SK-N-SH (cell line): ENCODE results near the gene NEU4. TPM values are rescaled to one million over a fixed set of nuclear protein-coding genes. Genes with fewer than 3 reads are reported as not detected.

Experiments used
- CTCF ChIA-PET: fragments of 300-600, 350-600 bp; formaldehyde crosslinking; extraction: SDS; loops from one replicate; lab custom pipeline; 2021; lab: Yijun Ruan, JAX
- POLR2A ChIA-PET: fragments of 350-600 bp; sonication (Branson Sonifier 250); formaldehyde crosslinking; extraction: SDS; loops from one replicate; lab custom pipeline; 2020; ENCODE audit warnings: antibody characterized with exemption, inconsistent platforms; lab: Yijun Ruan, JAX
- DNase-seq: peaks from one replicate; pipeline ENCODE4 v3.0.0; 2012
- H2AFZ ChIP-seq: fragments of 200-600 bp; sonication (generic); 2 replicates; pipeline ENCODE4 v1.8.1; 2016; ENCODE audit warnings: antibody characterized with exemption, mild to moderate bottlenecking, low read depth
- H3F3A ChIP-seq: fragments of 200-600 bp; sonication (generic); replicated peaks from 2 replicates; pipeline ENCODE3; 2016; ENCODE audit warnings: antibody characterized with exemption, mild to moderate bottlenecking; ENCODE audit not compliant: insufficient read depth
- H3K27ac ChIP-seq, 2 experiments: fragments of 200-500 bp in 1 of 2; fragments of 200-600 bp in 1 of 2; sonication (Bioruptor generic) in 1 of 2; sonication (generic), shearing (Covaris generic) in 1 of 2; 2 replicates each; pipeline versions ENCODE4 v1.5.1 to v1.6.1; 2014 to 2016; ENCODE audit warnings: low read depth in 2 of 2, inconsistent platforms in 1 of 2, low read length in 1 of 2, mild to moderate bottlenecking in 1 of 2, mixed read lengths in 1 of 2
- H3K27me3 ChIP-seq: fragments of 200-600 bp; sonication (generic), shearing (Covaris generic); 2 replicates; pipeline ENCODE4 v1.6.1; 2016; ENCODE audit warnings: mixed run types; ENCODE audit not compliant: insufficient read depth
- H3K36me3 ChIP-seq, 2 experiments: fragments of 200-500 bp in 1 of 2; fragments of 200-600 bp in 1 of 2; sonication (Bioruptor generic) in 1 of 2; sonication (generic) in 1 of 2; replicated peaks in 1 of 2; 2 replicates each; pipeline versions ENCODE3 to v1.5.1; 2014 to 2016; ENCODE audit warnings: low read length in 1 of 2, mild to moderate bottlenecking in 1 of 2; ENCODE audit not compliant: insufficient read depth in 2 of 2, control insufficient read depth in 1 of 2
- H3K4me1 ChIP-seq, 2 experiments: fragments of 200-500 bp in 1 of 2; fragments of 200-600 bp in 1 of 2; sonication (Bioruptor generic) in 1 of 2; sonication (generic), shearing (Covaris generic) in 1 of 2; 2 replicates each; pipeline versions ENCODE4 v1.5.1 to v1.6.1; 2014 to 2016; ENCODE audit warnings: low read depth in 1 of 2, low read length in 1 of 2, mixed run types in 1 of 2; ENCODE audit not compliant: insufficient read depth in 2 of 2, control insufficient read depth in 1 of 2
- H3K4me2 ChIP-seq: fragments of 200-600 bp; sonication (generic), shearing (Covaris generic); 2 replicates; pipeline ENCODE4 v1.6.1; 2017; ENCODE audit warnings: mixed run types
- H3K4me3 ChIP-seq, 2 experiments: fragments of 200-500 bp in 1 of 2; fragments of 200-600 bp in 1 of 2; sonication (Bioruptor generic) in 1 of 2; sonication (generic), shearing (Covaris generic) in 1 of 2; 2 replicates each; pipeline versions ENCODE4 v1.5.1 to v1.8.1; 2014 to 2016; ENCODE audit warnings: low read depth in 2 of 2, inconsistent platforms in 1 of 2, low read length in 1 of 2, mild to moderate bottlenecking in 1 of 2, mixed read lengths in 1 of 2, moderate library complexity in 1 of 2
- H3K79me2 ChIP-seq: fragments of 200-600 bp; sonication (generic); 2 replicates; pipeline ENCODE4 v1.8.1; 2017; ENCODE audit warnings: mild to moderate bottlenecking; ENCODE audit not compliant: insufficient read depth
- H3K9ac ChIP-seq: fragments of 200-600 bp; sonication (generic); 2 replicates; pipeline ENCODE4 v1.6.1; 2017; ENCODE audit warnings: mixed run types
- H3K9me2 ChIP-seq: fragments of 200-600 bp; sonication (generic); 2 replicates; pipeline ENCODE4 v1.6.1; 2017; ENCODE audit warnings: mixed run types
- H3K9me3 ChIP-seq: fragments of 200-600 bp; sonication (generic); 2 replicates; pipeline ENCODE4 v1.6.1; 2017; ENCODE audit warnings: mixed run types, mild to moderate bottlenecking, moderate library complexity
- H4K20me1 ChIP-seq: fragments of 200-600 bp; sonication (generic); 2 replicates; pipeline ENCODE4 v1.6.1; 2017; ENCODE audit warnings: mild to moderate bottlenecking, mixed run types; ENCODE audit not compliant: insufficient read depth
- CHD2 ChIP-seq: fragments of 150-350 bp; IDR thresholded peaks from 2 replicates; pipeline ENCODE4 v1.6.1; 2018; ENCODE audit warnings: low read length; ENCODE audit not compliant: partially characterized antibody
- ELF1 ChIP-seq: IDR thresholded peaks from 2 replicates; pipeline ENCODE4 v1.4.0; 2012
- FOSL2 ChIP-seq: IDR thresholded peaks from 2 replicates; pipeline ENCODE4 v1.4.0; 2012; ENCODE audit warnings: low read depth, mild to moderate bottlenecking, moderate library complexity, borderline replicate concordance
- FOXJ3 ChIP-seq: sonication (generic); formaldehyde crosslinking; IDR thresholded peaks from 2 replicates; pipeline ENCODE4 v1.5.1; 2020; ENCODE audit warnings: mild to moderate bottlenecking, missing genetic modification reagents
- FOXM1 ChIP-seq: IDR thresholded peaks from 2 replicates; pipeline ENCODE4 v1.4.0; 2012; ENCODE audit warnings: low read depth, mild to moderate bottlenecking
- GABPA ChIP-seq: IDR thresholded peaks from 2 replicates; pipeline ENCODE4 v1.4.0; 2012; ENCODE audit warnings: low read depth, mild to moderate bottlenecking
- IRF3 ChIP-seq: fragments of 150-350 bp; IDR thresholded peaks from 2 replicates; pipeline ENCODE4 v1.6.1; 2016; ENCODE audit warnings: mild to moderate bottlenecking, low read depth, low read length
- JUND ChIP-seq: IDR thresholded peaks from 2 replicates; pipeline ENCODE4 v1.4.0; 2012
- MEF2A ChIP-seq: IDR thresholded peaks from 2 replicates; pipeline ENCODE4 v1.4.0; 2012; ENCODE audit warnings: low read depth, borderline replicate concordance
- MXI1 ChIP-seq: IDR thresholded peaks from 2 replicates; pipeline ENCODE4 v1.6.1; 2012; ENCODE audit warnings: mild to moderate bottlenecking, low read depth, low read length, improper control_type of control experiment
- NFIC ChIP-seq: IDR thresholded peaks from 2 replicates; pipeline ENCODE4 v1.4.0; 2012; ENCODE audit warnings: borderline replicate concordance
- POLR2AphosphoS5 ChIP-seq: IDR thresholded peaks from 2 replicates; pipeline ENCODE4 v1.6.1; 2012; ENCODE audit warnings: low read depth, low read length
- RCOR1 ChIP-seq: fragments of 150-350 bp; IDR thresholded peaks from 2 replicates; pipeline ENCODE4 v1.6.1; 2017; ENCODE audit warnings: antibody characterized with exemption, low read length
- RFX5 ChIP-seq: IDR thresholded peaks from 2 replicates; pipeline ENCODE4 v1.6.1; 2012; ENCODE audit warnings: mild to moderate bottlenecking, improper control_type of control experiment, low read length
- RXRA ChIP-seq: IDR thresholded peaks from 2 replicates; pipeline ENCODE4 v1.4.0; 2012; ENCODE audit warnings: low read depth, mild to moderate bottlenecking, borderline replicate concordance
- SIN3A ChIP-seq: IDR thresholded peaks from 2 replicates; pipeline ENCODE4 v1.6.1; 2012; ENCODE audit warnings: low read depth, mild to moderate bottlenecking, low read length, moderate library complexity, borderline replicate concordance
- TCF12 ChIP-seq: IDR thresholded peaks from 2 replicates; pipeline ENCODE4 v1.4.0; 2012
- USF1 ChIP-seq: IDR thresholded peaks from 2 replicates; pipeline ENCODE4 v1.4.0; 2012; ENCODE audit warnings: low read depth, borderline replicate concordance
- YY1 ChIP-seq: IDR thresholded peaks from 2 replicates; pipeline ENCODE4 v1.4.0; 2012; ENCODE audit warnings: low read depth, mild to moderate bottlenecking
- ZBTB33 ChIP-seq: IDR thresholded peaks from 2 replicates; pipeline ENCODE4 v1.4.0; 2012; ENCODE audit warnings: low read depth, borderline replicate concordance
- WGBS: methylation state at CpG from one replicate; pipeline ENCODE4 v1.1.6; 2017; ENCODE audit warnings: low lambda C conversion rate; 5-methylcytosine and 5-hydroxymethylcytosine counted together
- polyA plus RNA-seq, 3 experiments: library from polyadenylated mRNA; depleted of rRNA; stranded (reverse); fragments of >200 nt; gene quantifications; 2 replicates each; pipeline ENCODE4 v1.2.3, GENCODE V29; 2012
- TF ChIP-seq, protein P1 (sequence below): fragments of 200-600 bp; sonication (generic); IDR thresholded peaks from 2 replicates; pipeline ENCODE4 v1.6.1; 2017; ENCODE audit warnings: antibody characterized with exemption, mild to moderate bottlenecking, moderate library complexity

Gene NEU4
- polyA plus RNA-seq, 1 of the 3 experiments (the other 2 are of a cell fraction) = 0.05 TPM

DNA sequence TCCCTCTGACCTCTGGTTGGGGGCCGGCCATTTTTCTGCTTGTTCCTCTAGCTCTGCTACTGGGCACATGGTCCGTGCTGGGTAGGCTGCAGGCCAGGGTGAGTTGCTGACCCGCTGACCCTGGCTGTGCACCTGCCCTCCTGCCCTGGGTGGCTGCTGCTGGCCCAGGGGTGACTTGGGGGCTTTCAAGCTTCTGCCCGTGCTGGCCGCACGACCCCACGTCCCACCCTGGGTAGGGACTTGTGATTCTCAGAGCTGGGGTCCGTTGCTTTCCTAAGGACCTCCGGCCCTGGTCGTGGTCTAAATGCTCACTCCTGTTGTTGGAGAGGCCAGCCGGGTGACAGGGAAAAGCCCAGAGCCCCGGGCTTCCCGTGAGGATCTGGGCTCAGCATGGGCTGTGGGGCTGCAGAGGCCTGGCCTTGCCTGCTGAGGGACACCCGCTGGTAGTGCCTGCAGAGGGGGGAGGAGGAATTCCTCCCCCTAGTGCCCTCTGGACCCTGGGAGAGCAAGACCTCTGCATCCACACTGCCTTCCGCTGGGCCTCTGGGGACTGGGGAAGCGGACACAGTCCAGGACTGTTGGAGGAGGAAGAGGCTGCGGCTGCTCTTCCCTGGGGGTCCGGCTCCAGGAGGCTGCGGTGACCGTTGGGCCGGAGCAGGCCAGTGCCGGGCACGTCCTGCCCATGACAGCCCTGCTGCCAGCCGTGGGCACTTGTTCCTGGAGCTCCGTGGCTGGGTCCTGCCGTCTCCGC, 38.6 kb upstream of the NEU4 start:
- no peaks in the 10 kb centered on the region for H3K36me3 ChIP-seq
- H4K20me1 ChIP-seq = no peaks in the 10 kb centered on the region
- POLR2A ChIA-PET = no interaction called here
- H3K9ac ChIP-seq = no peak overlapping the region
- H3K27ac ChIP-seq = no peak overlapping the region
- no peaks in the 10 kb centered on the region for H3F3A ChIP-seq
- H3K79me2 ChIP-seq = no peaks in the 10 kb centered on the region
- peak; percentile 54 for DNase-seq
- CTCF ChIA-PET = interaction anchor here (1.7 to 1.9 kb wide), 2 partner anchors 11 to 108 kb away, joined by 5 to 6 read pairs; no protein-coding TSS in a partner anchor
- H3K9me3 ChIP-seq = no peaks in the 10 kb centered on the region
- peaks cover 15 to 23% of the 10 kb centered on the region in 2 experiments; a peak in 2 of 4 replicates for H3K4me1 ChIP-seq
- H3K4me3 ChIP-seq = no peak overlapping the region
- H3K4me2 ChIP-seq = no peak overlapping the region
- 72% methylated on average over 8 of the region's 27 CpGs for WGBS
- H2AFZ ChIP-seq = no peak overlapping the region
- no peaks in the 10 kb centered on the region for H3K9me2 ChIP-seq
- H3K27me3 ChIP-seq = no peaks in the 10 kb centered on the region
- no peak for TF ChIP-seq NFIC
- TF ChIP-seq YY1 = no peak
- TF ChIP-seq ELF1 = no peak
- TF ChIP-seq MXI1 = no peak
- TF ChIP-seq, all 33 proteins: peak for 0

DNA sequence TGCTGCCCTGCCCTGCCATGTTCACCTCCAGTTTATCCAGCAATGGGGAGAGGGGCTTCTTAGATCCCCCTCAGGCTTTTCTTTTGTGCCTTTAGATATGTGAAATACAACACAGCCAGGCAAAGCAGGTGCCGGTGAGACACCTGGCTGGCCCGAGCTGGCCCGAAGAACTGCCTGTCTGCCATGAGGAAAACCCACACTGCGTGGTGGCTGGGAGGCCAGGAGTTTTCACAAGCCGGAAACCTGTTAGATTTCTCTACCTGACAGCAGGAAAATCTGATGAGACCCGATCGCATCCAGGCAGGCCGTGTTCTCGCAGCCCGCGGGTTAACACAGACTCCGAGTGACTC, 38.1 kb upstream of the NEU4 start:
- Histone ChIP-seq H3K4me1 (peaks cover 20 to 23% of the 10 kb centered on the region in 2 experiments; a peak in 2 of 4 replicates), H3K27me3 (no peaks in the 10 kb centered on the region), H3K9me3 (no peaks in the 10 kb centered on the region), H3K36me3 (no peaks in the 10 kb centered on the region), H3F3A (no peaks in the 10 kb centered on the region), H3K4me3 (no peak overlapping the region), H3K9me2 (no peaks in the 10 kb centered on the region), H4K20me1 (no peaks in the 10 kb centered on the region), H3K9ac (no peak overlapping the region), H3K4me2 (no peak overlapping the region), H2AFZ (no peak overlapping the region), H3K27ac (no peak overlapping the region), H3K79me2 (no peaks in the 10 kb centered on the region)
- POLR2A ChIA-PET = no interaction called here
- no peak for TF ChIP-seq JUND
- TF ChIP-seq RCOR1 = no peak
- no peak for TF ChIP-seq FOXM1
- TF ChIP-seq IRF3 = no peak
- TF ChIP-seq RXRA = no peak
- TF ChIP-seq GABPA = no peak
- TF ChIP-seq POLR2AphosphoS5 = no peak
- no peak for TF ChIP-seq SIN3A
- no peak for TF ChIP-seq RFX5
- no peak for TF ChIP-seq ZBTB33
- TF ChIP-seq CHD2 = no peak
- no peak for TF ChIP-seq FOXJ3 (CRISPR knock-in tag)
- TF ChIP-seq FOSL2 = no peak
- TF ChIP-seq MEF2A = no peak
- TF ChIP-seq TCF12 = no peak
- TF ChIP-seq USF1 = no peak
- TF ChIP-seq, protein P1, sequence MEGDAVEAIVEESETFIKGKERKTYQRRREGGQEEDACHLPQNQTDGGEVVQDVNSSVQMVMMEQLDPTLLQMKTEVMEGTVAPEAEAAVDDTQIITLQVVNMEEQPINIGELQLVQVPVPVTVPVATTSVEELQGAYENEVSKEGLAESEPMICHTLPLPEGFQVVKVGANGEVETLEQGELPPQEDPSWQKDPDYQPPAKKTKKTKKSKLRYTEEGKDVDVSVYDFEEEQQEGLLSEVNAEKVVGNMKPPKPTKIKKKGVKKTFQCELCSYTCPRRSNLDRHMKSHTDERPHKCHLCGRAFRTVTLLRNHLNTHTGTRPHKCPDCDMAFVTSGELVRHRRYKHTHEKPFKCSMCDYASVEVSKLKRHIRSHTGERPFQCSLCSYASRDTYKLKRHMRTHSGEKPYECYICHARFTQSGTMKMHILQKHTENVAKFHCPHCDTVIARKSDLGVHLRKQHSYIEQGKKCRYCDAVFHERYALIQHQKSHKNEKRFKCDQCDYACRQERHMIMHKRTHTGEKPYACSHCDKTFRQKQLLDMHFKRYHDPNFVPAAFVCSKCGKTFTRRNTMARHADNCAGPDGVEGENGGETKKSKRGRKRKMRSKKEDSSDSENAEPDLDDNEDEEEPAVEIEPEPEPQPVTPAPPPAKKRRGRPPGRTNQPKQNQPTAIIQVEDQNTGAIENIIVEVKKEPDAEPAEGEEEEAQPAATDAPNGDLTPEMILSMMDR = no peak
- 89% methylated on average over 10 of the region's 12 CpGs for WGBS
- no peak for DNase-seq
- CTCF ChIA-PET = interaction anchor here (1.1 to 1.9 kb wide), 3 partner anchors 10 to 107 kb away, joined by 3 to 6 read pairs (median 5); no protein-coding TSS in a partner anchor
